ENCODE data around the gene SLC6A8. TPM values are rescaled to one million over a fixed set of nuclear protein-coding genes. Genes with fewer than 3 reads are reported as not detected.
A peak's percentile ranks its signal among the peaks of the same experiment; 100 is the strongest.

SLC6A8 gene
- total RNA-seq, 4 donors from 2014 or later = 13.5 to 32.4 (median 26.3) TPM

DNA sequence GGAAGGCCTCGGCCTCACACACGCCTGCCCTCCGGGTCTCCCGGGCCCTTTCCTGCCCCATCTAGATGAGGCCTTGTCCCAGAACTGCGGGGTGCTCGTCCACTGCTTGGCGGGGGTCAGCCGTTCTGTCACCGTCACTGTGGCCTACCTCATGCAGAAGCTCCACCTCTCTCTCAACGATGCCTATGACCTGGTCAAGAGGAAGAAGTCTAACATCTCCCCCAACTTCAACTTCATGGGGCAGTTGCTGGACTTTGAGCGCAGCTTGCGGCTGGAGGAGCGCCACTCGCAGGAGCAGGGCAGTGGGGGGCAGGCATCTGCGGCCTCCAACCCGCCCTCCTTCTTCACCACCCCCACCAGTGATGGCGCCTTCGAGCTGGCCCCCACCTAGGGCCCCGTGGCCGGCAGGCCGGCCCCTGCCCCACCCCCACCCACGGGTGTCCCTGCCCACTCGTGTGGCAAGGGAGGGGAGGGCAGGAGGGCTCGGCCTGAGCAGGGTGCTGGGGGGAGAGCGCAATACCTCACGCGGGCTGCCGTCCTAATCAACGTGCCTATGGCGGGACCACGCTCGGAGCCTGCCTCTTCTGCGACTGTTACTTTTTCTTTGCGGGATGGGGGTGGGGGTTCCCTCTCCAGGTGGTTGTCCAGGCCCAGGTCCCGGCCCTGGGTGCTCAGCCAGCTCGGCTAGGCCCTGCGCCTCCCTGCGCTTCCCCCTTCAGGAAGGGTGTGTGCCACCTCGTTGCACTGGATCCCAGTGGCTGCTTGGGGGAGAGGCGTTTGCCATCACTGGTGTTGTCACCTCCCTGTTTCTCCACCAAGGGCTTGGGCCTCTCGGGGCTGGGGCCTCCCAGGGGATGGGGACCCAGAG is 37.6 kb upstream of the SLC6A8 start:
- TF ChIP-seq, protein P1, sequence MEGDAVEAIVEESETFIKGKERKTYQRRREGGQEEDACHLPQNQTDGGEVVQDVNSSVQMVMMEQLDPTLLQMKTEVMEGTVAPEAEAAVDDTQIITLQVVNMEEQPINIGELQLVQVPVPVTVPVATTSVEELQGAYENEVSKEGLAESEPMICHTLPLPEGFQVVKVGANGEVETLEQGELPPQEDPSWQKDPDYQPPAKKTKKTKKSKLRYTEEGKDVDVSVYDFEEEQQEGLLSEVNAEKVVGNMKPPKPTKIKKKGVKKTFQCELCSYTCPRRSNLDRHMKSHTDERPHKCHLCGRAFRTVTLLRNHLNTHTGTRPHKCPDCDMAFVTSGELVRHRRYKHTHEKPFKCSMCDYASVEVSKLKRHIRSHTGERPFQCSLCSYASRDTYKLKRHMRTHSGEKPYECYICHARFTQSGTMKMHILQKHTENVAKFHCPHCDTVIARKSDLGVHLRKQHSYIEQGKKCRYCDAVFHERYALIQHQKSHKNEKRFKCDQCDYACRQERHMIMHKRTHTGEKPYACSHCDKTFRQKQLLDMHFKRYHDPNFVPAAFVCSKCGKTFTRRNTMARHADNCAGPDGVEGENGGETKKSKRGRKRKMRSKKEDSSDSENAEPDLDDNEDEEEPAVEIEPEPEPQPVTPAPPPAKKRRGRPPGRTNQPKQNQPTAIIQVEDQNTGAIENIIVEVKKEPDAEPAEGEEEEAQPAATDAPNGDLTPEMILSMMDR (IDR thresholded peaks at IDR 0.05) = no peak
- no peak for ATAC-seq (ENCODE audit: low FRiP score)
- no peak for DNase-seq (ENCODE audit: low spot score)

DNA sequence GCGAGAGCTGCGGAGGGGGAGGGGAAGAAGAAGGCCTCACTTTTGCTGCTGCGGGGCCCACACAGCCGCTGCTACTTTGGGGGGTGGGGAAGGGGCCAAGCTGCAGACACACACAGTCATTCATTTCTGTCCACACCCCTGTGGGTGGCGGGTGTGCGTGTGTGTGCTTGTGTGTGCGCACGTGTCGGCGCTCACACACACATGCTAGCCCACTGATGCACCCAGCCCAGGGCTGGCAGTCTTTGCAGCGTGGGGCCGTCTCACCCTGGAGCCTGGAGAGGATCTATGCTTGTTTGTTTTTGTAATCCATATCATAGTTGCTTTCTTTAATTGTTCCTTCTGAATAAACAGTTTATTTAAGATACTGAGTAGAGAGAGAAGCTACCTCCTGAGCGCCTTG is 36.8 kb upstream of the SLC6A8 start:
- no peak for ATAC-seq (ENCODE audit: low FRiP score)
- no peak for DNase-seq (ENCODE audit: low spot score)
- TF ChIP-seq, protein P1 (IDR thresholded peaks at IDR 0.05) = no peak

DNA sequence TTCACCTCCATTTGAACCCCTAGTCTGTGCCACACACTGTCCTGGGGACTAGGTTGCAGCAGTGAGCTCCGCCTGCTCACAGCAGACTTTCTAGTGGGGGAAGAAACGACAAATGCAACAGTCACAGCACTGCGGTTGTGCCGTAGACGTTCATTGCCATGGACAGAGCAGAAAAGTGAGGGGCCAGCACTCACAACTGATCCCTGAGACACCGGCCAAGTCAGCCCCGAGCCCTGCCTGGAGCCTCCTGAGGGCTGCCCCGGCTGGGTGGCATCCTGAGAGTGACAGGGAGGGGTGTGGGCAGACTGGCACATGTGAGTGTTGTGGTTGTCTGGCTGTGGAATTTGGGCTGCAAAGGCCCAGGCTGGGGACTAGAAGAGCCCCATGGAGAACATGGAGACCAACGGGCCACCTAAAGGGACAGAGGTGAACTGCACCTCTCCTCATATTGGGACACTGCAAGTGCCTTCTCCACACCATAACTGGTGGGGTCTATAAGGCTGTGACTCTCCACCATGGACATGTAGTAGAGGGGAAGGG is 36.1 kb upstream of the SLC6A8 start:
- DNase-seq (ENCODE audit: low spot score) (no peak), ATAC-seq (ENCODE audit: low FRiP score) (no peak)
- TF ChIP-seq, protein P1 (IDR thresholded peaks at IDR 0.05) = no peak

DNA sequence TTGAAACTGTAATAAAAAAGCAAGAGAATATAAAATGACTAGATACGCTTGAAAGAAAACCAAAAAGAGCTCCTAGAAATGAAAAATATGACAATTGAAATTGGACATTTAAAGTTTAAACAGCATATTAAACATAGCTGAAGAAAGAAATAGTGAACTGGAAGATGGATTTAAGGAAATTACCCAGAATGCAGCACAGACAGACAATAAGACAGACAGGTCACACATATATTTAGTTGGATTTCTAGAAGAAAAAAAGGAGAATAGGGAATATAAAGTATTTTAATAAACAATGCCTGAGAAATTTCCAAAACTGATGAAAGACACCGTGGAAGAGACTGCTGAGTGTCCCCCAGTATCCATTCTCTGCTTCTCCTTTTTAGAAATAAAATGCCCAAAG is 34.2 kb upstream of the SLC6A8 start:
- no peak for DNase-seq (ENCODE audit: low spot score)
- TF ChIP-seq, protein P1 (IDR thresholded peaks at IDR 0.05) = no peak
- no peak for ATAC-seq (ENCODE audit: low FRiP score)

DNA sequence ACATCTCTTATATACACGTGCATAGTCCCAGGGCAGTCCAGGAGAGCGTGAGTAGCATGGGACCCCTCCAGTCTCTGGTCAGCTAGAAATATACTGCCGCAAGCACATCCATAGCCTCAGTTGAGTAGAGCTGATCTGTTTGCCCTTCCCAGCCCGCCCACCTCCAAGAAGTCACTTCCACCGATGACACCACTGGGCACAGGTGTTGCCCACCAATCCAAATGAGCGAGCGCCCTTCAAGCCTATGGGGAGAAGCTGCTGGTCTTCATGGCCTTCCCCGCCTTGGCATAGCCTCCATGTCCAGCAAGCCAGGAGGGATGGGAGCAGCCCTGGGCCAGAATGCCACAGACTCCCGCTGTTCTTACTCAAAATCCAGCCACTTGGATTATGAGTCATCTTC is 30.6 kb upstream of the SLC6A8 start:
- ATAC-seq (ENCODE audit: low FRiP score) = no peak
- TF ChIP-seq, protein P1 (IDR thresholded peaks at IDR 0.05) = no peak
- no peak for DNase-seq (ENCODE audit: low spot score)

DNA sequence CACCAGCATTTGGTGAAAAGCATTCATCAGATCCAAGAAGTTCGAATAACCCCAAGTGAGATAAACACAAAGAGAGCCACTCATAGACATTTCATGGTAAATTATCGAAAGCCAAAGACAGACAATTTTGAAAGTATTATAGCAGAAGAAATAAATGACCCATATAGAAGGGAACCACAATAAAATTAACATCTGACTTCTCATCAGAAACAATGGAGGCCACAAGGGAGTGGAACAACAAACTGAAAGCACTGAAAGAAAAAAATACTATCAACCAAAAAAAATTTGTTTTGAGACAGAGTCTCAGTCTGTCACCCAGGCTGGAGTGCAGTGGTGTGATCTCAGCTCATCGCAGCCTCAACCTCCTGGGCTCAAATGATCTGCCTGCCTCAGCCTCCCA is 28.5 kb upstream of the SLC6A8 start:
- DNase-seq (ENCODE audit: low spot score) (no peak), ATAC-seq (ENCODE audit: low FRiP score) (no peak)
- TF ChIP-seq, protein P1 (IDR thresholded peaks at IDR 0.05) = no peak

DNA sequence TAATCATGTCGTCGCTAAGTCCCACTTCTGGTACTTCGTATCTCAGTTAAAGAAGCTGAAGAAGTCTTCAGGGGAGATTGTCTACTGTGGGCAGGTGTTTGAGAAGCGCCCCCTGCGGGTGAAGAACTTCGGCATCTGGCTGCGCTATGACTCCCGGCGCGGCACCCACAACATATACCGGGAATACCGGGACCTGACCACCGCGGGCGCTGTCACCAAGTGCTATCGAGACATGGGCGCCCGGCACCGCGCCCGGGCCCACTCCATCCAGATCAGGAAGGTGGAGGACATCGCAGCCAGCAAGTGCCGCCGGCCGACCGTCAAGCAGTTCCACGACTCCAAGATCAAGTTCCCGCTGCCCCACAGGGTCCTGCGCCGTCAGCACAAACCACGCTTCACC is 25.5 kb upstream of the SLC6A8 start:
- ATAC-seq (ENCODE audit: low FRiP score) (no peak), DNase-seq (ENCODE audit: low spot score) (peak; percentile 38)
- TF ChIP-seq, protein P1 (IDR thresholded peaks at IDR 0.05) = no peak
